BJ (cell line): ENCODE data around the gene COLGALT1. TPM values are rescaled to one million over a fixed set of nuclear protein-coding genes. Genes with fewer than 3 reads are reported as not detected.

Source experiments
- CTCF ChIA-PET: fragments of 350-600 bp; formaldehyde crosslinking; extraction: SDS; loops from one replicate; lab custom pipeline; 2021; ENCODE audit warnings: antibody characterized with exemption, inconsistent platforms; lab: Yijun Ruan, JAX
- POLR2A ChIA-PET: fragments of 300-600 bp; sonication (Branson Sonifier 250); formaldehyde crosslinking; extraction: SDS; loops from one replicate; lab custom pipeline; 2021; ENCODE audit warnings: antibody characterized with exemption; lab: Charles Lee
- DNase-seq: peaks from one replicate; pipeline ENCODE4 v3.0.0-alpha.2; 2011; ENCODE audit warnings: low read depth
- H3K27me3 ChIP-seq: 2 replicates; pipeline ENCODE4 v1.6.0; 2011; ENCODE audit warnings: low read length; ENCODE audit not compliant: control insufficient read depth, insufficient read depth
- H3K36me3 ChIP-seq: 2 replicates; pipeline ENCODE4 v1.5.1; 2011; ENCODE audit warnings: low read length; ENCODE audit not compliant: control insufficient read depth, insufficient read depth
- H3K4me3 ChIP-seq: 2 replicates; pipeline ENCODE4 v1.5.1; 2011; ENCODE audit warnings: low read depth, mild to moderate bottlenecking, control low read depth, low read length
- polyA plus RNA-seq: library from polyadenylated mRNA; depleted of rRNA; stranded (reverse); fragments of >200 nt; gene quantifications from 2 replicates; pipeline ENCODE4 v1.2.3, GENCODE V29; 2011
- TF ChIP-seq, protein P1 (sequence below): IDR thresholded peaks from 2 replicates; pipeline ENCODE4 v1.5.1; 2011; ENCODE audit warnings: low read depth, mild to moderate bottlenecking, control low read depth, inconsistent platforms, low read length, moderate library complexity; ENCODE audit not compliant: insufficient read depth

The COLGALT1 gene
- polyA plus RNA-seq, 1 experiment, result 158 TPM

GRCh38 chr19:17615889-17616685, 60.6 kb downstream of the COLGALT1 start:
- no peak for DNase-seq
- Histone ChIP-seq H3K4me3 (no peak overlapping the region), H3K27me3 (no peaks in the 10 kb centered on the region), H3K36me3 (no peaks in the 10 kb centered on the region)
- POLR2A ChIA-PET, result no interaction called here
- TF ChIP-seq, protein P1, sequence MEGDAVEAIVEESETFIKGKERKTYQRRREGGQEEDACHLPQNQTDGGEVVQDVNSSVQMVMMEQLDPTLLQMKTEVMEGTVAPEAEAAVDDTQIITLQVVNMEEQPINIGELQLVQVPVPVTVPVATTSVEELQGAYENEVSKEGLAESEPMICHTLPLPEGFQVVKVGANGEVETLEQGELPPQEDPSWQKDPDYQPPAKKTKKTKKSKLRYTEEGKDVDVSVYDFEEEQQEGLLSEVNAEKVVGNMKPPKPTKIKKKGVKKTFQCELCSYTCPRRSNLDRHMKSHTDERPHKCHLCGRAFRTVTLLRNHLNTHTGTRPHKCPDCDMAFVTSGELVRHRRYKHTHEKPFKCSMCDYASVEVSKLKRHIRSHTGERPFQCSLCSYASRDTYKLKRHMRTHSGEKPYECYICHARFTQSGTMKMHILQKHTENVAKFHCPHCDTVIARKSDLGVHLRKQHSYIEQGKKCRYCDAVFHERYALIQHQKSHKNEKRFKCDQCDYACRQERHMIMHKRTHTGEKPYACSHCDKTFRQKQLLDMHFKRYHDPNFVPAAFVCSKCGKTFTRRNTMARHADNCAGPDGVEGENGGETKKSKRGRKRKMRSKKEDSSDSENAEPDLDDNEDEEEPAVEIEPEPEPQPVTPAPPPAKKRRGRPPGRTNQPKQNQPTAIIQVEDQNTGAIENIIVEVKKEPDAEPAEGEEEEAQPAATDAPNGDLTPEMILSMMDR, result no peak
- CTCF ChIA-PET, result interaction anchor here (0.9 to 1.8 kb wide), 3 partner anchors 10 to 552 kb away, joined by 3 to 4 read pairs (median 4); no protein-coding TSS in a partner anchor

GRCh38 chr19:17616686-17616960, 61.2 kb downstream of the COLGALT1 start:
- TF ChIP-seq, protein P1, result no peak
- POLR2A ChIA-PET, result no interaction called here
- Histone ChIP-seq H3K36me3 (no peaks in the 10 kb centered on the region), H3K27me3 (no peaks in the 10 kb centered on the region), H3K4me3 (no peak overlapping the region)
- CTCF ChIA-PET, result interaction anchor here (0.7 to 1.8 kb wide), 4 partner anchors 22 to 551 kb away, joined by 3 to 4 read pairs (median 3); no protein-coding TSS in a partner anchor
- DNase-seq, result no peak

- Histone ChIP-seq H3K36me3 (no peaks in the 10 kb centered on the region), H3K4me3 (no peak overlapping the region), H3K27me3 (no peaks in the 10 kb centered on the region)
- CTCF ChIA-PET, result interaction anchor here (0.7 to 1.0 kb wide), 3 partner anchors 22 to 551 kb away, joined by 3 read pairs; no protein-coding TSS in a partner anchor
- no peak for DNase-seq
- TF ChIP-seq, protein P1, result no peak
- POLR2A ChIA-PET, result interaction anchor here (0.6 kb wide), 1 partner anchor 140 kb away, joined by 4 read pairs; no protein-coding TSS in a partner anchor
Measured at GRCh38 chr19:17616961-17617806, 61.7 kb downstream of the COLGALT1 start.

DNA sequence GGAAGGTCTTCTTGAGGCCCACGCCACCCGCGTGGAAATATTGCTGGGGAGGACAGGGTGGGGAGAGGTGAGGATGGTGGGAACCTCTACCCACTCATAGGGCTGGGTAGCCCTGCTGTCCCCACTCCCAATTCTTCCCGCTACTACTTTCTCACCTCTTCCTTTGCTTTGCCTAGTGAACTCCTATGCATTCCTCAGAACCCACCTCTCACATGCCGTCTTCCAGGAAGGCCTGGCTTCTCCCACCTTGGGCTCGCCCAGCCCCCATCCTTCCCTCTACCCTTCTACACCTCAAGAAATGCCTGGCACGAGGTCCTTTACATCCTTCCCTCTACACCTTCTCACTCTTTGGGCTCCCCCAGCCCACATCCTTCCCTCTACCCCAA, 62.4 kb downstream of the COLGALT1 start:
- H3K36me3 ChIP-seq, result no peaks in the 10 kb centered on the region
- H3K27me3 ChIP-seq, result no peaks in the 10 kb centered on the region
- CTCF ChIA-PET, result no interaction called here
- no peak for DNase-seq
- TF ChIP-seq, protein P1, result no peak
- H3K4me3 ChIP-seq, result no peak overlapping the region
- POLR2A ChIA-PET, result no interaction called here
